Inflammatory macrophage treated with lipopolysaccharide for 1 hour (primary cell): ENCODE measurements around the gene EXOC3L2.

Experiments used
- DNase-seq, 2 donors: peaks; one replicate each; pipeline ENCODE4 v3.0.0-alpha.2; 2020 to 2022

The EXOC3L2 gene

GRCh38 chr19:45179072-45179891, 65.9 kb downstream of the EXOC3L2 start:
- DNase-seq, result peak; percentile 21 to 29

DNA sequence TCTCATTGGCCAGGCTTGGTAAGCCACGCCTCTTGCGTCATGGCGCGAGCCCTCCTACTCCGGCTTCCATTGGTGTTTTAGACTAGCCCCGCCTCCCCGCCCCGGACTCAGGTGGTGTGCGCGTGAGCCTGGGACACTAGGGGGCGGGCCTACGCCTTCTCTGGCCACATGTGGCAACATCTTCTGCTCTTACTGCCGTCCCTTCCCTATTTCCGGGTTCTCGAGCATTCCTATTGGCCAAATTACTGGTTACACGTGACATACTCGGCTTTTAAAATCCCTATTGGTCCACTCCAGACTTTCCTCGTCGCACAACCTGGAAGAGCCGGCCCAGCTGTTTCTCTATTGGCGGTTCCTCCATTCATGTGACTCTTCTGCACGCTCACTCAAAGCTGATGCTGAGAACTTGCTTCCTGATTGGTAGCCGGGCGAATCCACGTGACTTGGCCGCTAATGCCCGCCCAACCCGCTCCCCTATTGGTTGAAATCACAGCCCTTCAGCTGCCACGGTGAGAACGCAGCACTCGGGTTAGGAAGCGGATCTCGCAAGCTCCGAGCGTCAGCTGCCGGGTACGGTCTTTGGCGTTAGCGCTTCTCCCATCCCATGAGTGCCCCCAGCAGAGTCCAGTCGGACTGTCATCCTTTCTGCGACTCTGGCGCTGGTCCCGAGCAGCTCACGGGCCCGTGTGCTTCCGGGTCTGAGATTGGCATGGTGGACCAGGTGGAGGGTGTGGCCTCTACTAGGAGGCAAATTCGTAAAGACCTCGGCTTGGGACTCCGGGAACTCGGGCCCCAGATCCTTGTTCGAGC, 66.7 kb downstream of the EXOC3L2 start, which contains the start of gene BLOC1S3:
BLOC1S3 (plus strand) TSS at position 523 of the 810 bp plus-strand sequence. CDS start 513 bp downstream, outside the sequence.
- peak; percentile 100 for DNase-seq

GRCh38 chr19:45177817-45178261, 67.4 kb downstream of the EXOC3L2 start, which contains the start of gene TRAPPC6A:
TSS of gene TRAPPC6A (minus strand) at chr19:45178237. CDS start at chr19:45178218, 19 bp downstream.
- DNase-seq, result peak; percentile 87 to 88

DNA sequence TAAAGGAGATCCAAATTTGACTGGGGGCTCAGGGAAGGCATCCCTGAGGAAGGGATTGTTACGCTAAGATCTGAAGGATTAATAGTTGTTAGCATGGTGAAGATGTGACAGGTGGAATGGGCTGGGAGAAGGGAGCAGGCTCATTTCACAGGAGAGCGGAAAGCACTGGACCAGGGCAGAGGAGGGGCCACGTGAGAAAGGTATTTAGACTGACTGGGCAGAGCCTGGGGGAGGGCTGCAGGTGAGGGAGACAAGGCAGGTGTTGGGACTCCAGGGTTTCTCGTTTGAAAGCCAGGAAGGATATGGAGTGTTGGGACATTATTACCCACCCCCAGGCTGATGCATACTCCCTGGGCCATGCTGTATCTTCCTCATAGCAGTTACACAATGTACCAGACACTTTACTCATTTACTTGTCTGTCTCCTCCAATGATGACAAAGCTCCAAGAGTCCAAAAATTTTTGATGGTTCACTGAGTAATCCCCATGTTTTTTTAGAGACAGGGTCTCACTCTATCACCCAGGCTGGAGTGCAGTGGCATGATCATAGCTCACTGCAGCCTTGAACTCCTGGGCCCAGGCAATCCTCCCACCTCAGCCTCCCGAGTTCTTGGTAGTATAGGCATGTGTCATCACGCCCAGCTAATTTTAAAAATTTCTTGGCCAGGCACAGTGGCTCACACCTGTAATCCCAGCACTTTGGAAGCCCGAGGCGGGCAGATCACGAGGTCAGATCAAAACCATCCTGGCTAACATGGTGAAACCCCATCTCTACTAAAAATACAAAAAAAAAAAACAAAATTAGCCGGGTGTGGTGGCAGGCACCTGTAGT, 69.5 kb downstream of the EXOC3L2 start:
- peak; percentile 47 to 74 for DNase-seq

- no peak for DNase-seq
Measured at GRCh38 chr19:45173816-45174215, 71.4 kb downstream of the EXOC3L2 start.

GRCh38 chr19:45172611-45173208, 72.5 kb downstream of the EXOC3L2 start:
- DNase-seq, result no peak

- DNase-seq, result no peak
Measured at GRCh38 chr19:45172173-45172572, 73.0 kb downstream of the EXOC3L2 start.

- DNase-seq, result no peak
Measured at GRCh38 chr19:45171211-45171623, 74.0 kb downstream of the EXOC3L2 start.

GRCh38 chr19:45170146-45171106, 74.8 kb downstream of the EXOC3L2 start:
- no peak for DNase-seq

GRCh38 chr19:45169602-45170001, 75.6 kb downstream of the EXOC3L2 start:
- DNase-seq, result no peak

GRCh38 chr19:45168767-45169351, 76.3 kb downstream of the EXOC3L2 start:
- no peak for DNase-seq

DNA sequence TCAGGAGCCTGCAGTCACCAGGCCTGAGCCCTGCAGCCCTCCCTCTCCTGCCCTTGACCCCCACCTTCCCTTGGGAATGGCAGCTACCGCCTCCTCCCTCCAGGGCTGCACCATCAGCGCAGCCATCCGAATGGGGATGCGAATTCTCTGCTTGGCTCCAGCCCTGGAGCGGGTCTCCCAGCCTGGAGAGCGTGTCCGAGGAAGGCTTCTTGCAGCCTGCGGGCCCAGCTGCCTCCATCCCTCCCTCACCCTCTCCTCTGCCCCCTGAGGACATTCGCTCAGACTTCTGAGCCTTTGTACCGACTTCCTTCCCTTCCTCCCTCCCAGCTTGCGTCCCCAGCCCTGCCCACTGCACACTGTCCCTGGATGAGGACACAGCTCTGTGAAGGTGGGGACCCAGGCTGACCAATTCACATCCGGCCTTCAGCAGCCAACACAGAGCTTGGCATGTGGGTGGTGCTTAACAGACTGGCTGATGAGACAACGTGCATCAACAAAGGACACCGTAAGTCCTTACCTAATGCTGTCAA, 78.4 kb downstream of the EXOC3L2 start:
- no peak for DNase-seq

DNA sequence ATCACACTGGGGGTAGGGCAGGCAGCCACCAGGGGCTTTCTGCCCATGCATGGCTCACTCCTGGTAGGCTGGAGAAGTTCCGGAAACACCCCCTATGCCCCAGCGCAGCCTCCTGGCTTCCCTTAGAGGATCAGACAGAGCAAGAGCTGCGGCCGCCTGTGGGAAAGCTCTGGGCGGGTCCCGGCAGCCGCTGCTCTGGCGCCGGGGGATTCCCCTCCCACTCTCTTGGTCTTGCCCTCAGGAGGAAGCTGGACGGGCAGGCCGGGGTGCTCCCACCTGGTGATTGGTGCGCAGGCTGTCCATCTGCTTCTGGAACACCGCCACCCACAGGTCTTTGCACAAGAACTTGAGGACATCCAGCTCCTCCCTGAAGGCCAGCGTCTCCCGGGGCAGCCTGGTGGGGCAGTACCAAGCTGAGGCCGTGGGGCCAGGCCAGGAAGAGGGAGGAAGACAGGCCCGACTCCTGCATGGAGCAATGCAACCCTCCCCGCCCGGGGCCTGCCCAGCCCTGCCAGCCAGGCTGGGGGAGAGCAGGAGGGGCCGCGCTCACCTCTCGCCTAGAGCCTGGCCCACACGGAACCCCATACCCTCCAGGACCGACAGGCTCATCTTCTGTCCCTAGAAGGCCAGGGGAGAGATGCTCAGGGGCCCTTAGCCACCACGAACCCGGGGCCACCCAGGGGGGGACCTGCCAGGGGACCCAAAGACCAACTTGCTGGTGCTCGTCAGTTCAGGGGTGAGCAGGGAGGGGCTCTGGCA, 80.5 kb downstream of the EXOC3L2 start:
- DNase-seq, result peak; percentile 89 to 99

DNA sequence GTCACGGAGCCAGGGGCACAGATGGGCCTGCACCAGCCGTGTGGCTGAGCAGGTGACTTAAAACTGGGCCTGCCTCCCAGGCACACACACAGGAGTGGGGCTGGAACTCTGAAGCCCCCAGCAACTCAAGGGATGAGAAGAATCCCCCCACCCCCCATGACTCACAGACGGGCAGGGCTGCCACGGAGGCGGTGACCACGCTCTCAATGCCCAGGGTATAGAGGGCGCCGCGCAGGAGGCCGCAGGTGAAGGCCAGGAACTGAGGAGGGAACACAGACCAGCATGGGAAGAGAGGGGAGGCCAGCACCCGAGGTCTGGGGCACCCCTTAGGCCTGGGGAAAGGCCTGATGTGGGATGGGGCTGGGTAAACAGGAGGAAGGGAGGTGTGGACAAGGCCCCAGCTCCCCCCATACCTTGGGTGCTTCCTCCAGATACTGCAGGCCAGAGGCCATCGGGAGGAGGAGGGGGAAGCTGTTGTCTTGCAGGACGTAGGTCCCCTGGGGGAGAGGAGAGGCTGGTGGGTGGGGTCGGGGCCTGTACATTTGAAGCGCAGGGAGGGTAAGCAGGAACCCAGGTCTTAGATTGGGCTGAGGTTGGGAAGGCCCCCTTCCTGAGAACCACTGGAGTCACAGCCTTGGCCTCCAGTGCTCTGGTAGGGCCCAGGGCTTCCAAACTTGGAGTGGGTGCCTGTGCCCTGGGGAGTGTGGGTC, 81.3 kb downstream of the EXOC3L2 start:
- no peak for DNase-seq

GRCh38 chr19:45163156-45163555, 82.1 kb downstream of the EXOC3L2 start:
- no peak for DNase-seq

DNA sequence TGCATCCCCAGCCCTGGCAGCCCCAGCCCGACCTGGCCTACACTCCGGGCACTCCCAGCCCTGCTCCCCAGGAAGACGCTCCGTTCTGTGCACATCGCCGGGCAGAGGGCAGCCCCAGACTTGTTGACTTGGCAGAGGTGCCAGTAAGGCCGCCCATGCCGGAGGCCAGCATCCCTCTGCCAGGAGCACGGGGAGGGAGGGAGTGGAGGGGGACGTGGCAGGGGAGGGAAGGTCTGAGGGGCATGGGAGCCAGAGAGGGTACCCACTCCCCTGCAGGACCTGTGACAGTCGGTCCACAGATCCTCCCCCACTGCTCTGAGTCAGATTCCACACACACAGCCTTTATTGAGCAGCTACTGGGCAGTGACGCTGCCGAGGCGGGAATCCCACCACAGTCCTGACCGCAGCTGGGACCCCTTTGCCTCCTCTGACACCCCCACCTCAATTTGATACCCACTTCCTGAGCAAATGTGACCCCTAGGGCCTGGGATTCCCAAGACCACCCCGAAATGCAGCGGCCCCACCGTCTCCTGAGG, 82.5 kb downstream of the EXOC3L2 start:
- DNase-seq, result no peak
